Erythroblast (primary cell): ENCODE measurements around the gene KLHDC8A.

Experiments used
- GATA1 ChIP-seq: IDR thresholded peaks from 2 replicates; pipeline ENCODE4 v1.6.1; 2011; ENCODE audit warnings: low read depth, mild to moderate bottlenecking, control low read depth, low read length, moderate library complexity
- POLR2A ChIP-seq: IDR thresholded peaks from 2 replicates; pipeline ENCODE4 v1.6.1; 2011; ENCODE audit warnings: mild to moderate bottlenecking, low read length

DNA sequence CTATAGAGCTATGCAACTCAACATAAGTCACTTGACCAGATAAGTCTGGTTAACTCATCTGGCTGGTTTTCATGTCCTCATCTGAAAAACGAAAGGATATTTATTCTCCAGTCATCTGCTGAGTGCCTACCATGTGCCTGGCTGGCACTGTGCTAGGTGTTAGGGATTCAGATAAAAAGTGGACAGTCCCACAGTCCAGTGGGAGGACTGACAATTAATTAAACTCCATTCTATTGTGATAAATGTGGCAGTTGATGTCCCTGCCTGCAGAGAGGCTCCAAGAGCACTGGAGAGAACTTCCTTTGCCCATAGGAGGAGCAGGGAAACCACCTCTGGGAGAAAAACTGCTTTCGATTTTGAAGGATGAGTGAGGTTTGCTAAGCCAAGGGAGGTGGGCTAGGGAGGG, 40.6 kb downstream of the KLHDC8A start:
- TF ChIP-seq POLR2A (no peak), GATA1 (no peak)
